Measurements from ENCODE around the gene KCNJ10.
A peak's percentile ranks its signal among the peaks of the same experiment; 100 is the strongest.

DNA sequence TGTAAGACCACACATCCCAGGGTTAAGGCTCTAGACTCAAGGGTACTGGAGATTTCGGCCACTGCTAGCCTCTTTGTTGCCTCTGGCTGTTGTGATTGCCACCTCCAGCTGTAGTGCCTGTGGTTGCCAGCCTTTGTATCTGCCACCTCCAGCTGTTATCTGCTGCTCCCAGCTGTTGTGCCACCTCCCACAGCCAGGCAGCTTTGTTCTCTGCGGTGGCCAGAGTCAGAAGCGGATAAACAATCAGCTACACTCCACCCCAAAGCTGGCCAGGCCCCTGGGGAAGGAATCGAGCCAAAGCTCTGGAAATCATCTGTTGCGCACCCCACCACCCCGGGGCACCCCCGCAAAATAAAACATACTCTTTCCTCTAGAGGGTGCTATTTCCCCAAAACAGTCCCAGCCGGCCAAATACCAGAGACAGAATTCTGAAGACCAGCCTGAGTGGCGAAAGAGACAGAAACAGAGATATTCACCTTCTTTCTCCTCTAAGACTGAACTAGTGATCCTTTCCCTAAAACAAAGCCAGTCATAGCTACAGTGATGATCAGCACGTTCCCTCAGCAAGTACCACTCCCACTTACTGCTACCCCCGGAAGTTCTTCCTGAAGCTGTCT is 23.4 kb downstream of the KCNJ10 start:
- TF ChIP-seq, protein P1, sequence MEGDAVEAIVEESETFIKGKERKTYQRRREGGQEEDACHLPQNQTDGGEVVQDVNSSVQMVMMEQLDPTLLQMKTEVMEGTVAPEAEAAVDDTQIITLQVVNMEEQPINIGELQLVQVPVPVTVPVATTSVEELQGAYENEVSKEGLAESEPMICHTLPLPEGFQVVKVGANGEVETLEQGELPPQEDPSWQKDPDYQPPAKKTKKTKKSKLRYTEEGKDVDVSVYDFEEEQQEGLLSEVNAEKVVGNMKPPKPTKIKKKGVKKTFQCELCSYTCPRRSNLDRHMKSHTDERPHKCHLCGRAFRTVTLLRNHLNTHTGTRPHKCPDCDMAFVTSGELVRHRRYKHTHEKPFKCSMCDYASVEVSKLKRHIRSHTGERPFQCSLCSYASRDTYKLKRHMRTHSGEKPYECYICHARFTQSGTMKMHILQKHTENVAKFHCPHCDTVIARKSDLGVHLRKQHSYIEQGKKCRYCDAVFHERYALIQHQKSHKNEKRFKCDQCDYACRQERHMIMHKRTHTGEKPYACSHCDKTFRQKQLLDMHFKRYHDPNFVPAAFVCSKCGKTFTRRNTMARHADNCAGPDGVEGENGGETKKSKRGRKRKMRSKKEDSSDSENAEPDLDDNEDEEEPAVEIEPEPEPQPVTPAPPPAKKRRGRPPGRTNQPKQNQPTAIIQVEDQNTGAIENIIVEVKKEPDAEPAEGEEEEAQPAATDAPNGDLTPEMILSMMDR (conservative IDR thresholded peaks at IDR 0.05 in 1 of 2, IDR thresholded peaks at IDR 0.05 in 1 of 2; ENCODE audit: extremely low read depth in 1 of 2, insufficient read depth in 1 of 2, low read depth in 1 of 2, low read length in 2 of 2): peak; percentile 41 to 73
- no peak for TF ChIP-seq EZH2 (IDR thresholded peaks at IDR 0.05; ENCODE audit: borderline replicate concordance, low read length)
